CD4-positive, alpha-beta T cell treated with Interferon alpha-2 for 1 hour (primary cell): ENCODE measurements around the gene PYURF.

Source experiments
- DNase-seq, 2 donors: peaks; one replicate each; pipeline ENCODE4 v3.0.0-alpha.2; 2020 to 2022

PYURF gene

DNA sequence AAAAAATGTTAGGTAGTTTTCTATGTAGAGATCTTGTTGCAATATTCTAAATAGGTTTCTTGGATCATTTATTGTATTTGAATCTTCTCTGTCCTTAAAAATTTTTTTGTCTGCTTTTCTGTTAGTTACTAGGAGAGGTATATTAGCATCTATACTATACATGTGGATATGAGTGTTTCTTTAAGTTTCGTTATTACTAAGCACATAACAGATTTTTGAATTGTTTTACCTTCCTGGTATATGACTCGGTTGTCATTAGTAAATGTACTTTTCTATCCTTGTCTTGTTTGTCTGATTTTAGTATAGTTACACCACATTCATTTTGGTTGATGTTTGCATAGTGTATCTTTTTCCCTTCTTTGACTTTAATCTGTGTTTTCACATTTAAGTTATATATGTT, 20.2 kb downstream of the PYURF start:
- DNase-seq: no peak

DNA sequence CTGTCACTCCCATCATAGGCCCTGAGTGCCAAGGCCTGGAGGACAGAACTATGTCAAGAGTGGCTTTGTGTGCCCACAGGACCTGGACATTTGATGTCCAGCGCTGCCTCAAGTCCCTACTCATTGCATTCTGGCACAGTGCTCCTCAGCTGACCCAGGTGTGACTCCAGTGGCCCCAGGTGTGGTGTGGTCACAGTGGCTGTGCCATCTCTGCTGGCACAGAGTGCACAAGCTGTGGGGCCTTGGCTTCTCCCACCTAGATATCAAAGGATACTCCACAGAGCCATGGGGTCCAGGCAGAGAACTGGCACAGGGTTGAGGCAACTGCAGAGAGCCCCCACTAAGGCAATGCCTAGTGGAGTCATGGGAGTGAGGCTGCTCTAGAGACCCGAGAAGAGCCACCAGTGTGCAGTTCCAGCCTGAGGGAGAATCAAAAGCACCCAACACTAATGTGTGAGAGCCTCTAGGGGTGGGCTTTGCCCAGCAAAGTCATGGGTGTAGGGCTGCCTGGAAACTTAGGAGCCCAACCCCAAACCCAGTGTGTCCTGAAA, 25.6 kb downstream of the PYURF start:
- no peak for DNase-seq

GRCh38 chr4:88489100-88489761, 34.3 kb downstream of the PYURF start:
- no peak for DNase-seq

DNA sequence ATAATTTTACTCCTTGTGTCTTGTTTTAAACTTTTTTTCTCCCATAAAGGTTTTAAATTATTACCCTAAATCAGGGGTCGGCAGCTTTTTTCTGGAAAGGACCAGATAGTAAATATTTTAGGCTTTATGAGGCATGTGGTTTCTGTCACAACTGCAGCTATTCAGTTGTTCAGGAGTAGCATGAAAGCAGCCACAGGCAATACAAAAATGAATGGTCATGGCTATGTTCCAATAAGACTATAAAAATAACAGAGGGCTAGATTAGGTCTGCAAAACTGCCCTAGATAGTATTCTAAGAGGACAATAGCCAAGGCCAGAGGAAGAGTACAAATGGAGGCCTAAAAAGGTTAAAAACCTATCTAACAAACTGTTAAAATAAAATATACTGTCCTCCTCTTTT, 42.0 kb downstream of the PYURF start:
- DNase-seq: no peak

DNA sequence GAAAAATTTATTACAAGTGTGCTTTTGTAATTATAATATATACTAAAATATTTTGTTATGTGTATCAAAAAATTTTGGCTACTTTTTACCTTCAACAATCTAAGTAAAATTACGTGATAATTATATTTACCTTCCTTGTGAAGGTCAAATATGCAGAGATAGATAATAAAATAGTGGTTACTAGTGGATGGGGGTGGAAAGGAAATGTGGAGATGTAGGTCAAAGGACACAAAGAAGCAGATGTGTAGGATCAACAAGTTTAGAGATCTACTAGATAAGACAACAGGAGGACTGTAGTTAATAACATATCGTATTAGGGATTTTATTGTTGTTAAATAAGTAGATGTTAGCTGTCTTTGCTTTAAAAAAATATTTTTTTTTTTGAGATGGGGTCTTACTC, 45.3 kb downstream of the PYURF start:
- DNase-seq: no peak

GRCh38 chr4:88477229-88477860, 46.2 kb downstream of the PYURF start:
- DNase-seq: no peak
